Prostate gland (tissue), 2 donors: Measurements from ENCODE around the gene DPP10.

Source experiments
- CTCF ChIP-seq, 4 experiments: fragments of 200-600 bp in 2 of 4; fragments of 450-650 bp in 2 of 4; sonication (generic) in 2 of 4; IDR thresholded peaks; 1 replicate in 3 of 4; 2 replicates in 1 of 4; pipeline ENCODE4 v1.5.1; 2016 to 2019; ENCODE audit warnings: antibody characterized with exemption in 4 of 4, mild to moderate bottlenecking in 2 of 4, moderate library complexity in 2 of 4
- POLR2A ChIP-seq: fragments of 450-650 bp; IDR thresholded peaks from one replicate; pipeline ENCODE4 v1.6.1; 2016; ENCODE audit warnings: antibody characterized with exemption, mild to moderate bottlenecking
- POLR2AphosphoS5 ChIP-seq: sonication (generic); formaldehyde crosslinking; IDR thresholded peaks from one replicate; pipeline ENCODE4 v1.6.1; 2017; ENCODE audit warnings: antibody characterized with exemption

GRCh38 chr2:114925296-114926255 lies 483.1 kb downstream of the DPP10 start:
- no peak for TF ChIP-seq POLR2A
- TF ChIP-seq CTCF (IDR thresholded peaks at IDR 0.05) = no peak
- TF ChIP-seq POLR2AphosphoS5 = no peak
